OCI-LY1 (cell line): ENCODE measurements around the gene TNS3.

Experiments used
- EZH2 ChIP-seq: fragments of 200-600 bp; sonication (generic), shearing (Covaris generic); IDR thresholded peaks from 2 replicates; pipeline ENCODE4 v1.8.0; 2017; ENCODE audit warnings: borderline replicate concordance, mixed run types, mild to moderate bottlenecking, antibody characterized with exemption, low read length, moderate library complexity, mixed read lengths
- TF ChIP-seq, protein P1 (sequence below): fragments of 200-600 bp; sonication (generic), shearing (Covaris generic); IDR thresholded peaks from 2 replicates; pipeline ENCODE4 v1.5.1; 2017; ENCODE audit warnings: mild to moderate bottlenecking, antibody characterized with exemption, low read length, moderate library complexity, mixed read lengths

DNA sequence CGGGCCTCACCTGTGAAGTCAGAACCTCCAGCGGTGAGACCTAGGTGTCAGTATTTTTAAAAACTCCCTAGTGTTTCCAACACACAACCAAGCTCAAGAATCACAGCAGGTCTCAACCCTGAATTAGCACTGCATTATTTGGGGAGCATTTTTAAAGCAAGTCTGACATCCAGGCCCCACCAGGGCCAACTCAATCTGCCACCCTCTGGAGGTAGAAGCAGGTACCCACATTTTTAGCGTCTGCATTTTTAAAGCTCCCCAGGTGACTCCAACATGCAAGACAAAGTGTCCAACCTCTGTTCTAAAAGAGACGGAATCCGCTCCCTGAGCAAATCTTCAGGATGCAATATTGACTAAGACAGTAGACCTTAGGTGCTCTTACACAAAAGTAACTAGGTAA is 225.7 kb downstream of the TNS3 start:
- TF ChIP-seq, protein P1, sequence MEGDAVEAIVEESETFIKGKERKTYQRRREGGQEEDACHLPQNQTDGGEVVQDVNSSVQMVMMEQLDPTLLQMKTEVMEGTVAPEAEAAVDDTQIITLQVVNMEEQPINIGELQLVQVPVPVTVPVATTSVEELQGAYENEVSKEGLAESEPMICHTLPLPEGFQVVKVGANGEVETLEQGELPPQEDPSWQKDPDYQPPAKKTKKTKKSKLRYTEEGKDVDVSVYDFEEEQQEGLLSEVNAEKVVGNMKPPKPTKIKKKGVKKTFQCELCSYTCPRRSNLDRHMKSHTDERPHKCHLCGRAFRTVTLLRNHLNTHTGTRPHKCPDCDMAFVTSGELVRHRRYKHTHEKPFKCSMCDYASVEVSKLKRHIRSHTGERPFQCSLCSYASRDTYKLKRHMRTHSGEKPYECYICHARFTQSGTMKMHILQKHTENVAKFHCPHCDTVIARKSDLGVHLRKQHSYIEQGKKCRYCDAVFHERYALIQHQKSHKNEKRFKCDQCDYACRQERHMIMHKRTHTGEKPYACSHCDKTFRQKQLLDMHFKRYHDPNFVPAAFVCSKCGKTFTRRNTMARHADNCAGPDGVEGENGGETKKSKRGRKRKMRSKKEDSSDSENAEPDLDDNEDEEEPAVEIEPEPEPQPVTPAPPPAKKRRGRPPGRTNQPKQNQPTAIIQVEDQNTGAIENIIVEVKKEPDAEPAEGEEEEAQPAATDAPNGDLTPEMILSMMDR: peak; percentile 5; the same call in 1 of the 2 replicates
- no peak for TF ChIP-seq EZH2
